Measurements from ENCODE around the gene CAMK2D. TPM values are rescaled to one million over a fixed set of nuclear protein-coding genes. Genes with fewer than 3 reads are reported as not detected.

Gene CAMK2D
- total and polyA plus RNA-seq, 2 donors (not counting 1 experiment from before 2014, with no cell fraction given), result 120 to 262 TPM

DNA sequence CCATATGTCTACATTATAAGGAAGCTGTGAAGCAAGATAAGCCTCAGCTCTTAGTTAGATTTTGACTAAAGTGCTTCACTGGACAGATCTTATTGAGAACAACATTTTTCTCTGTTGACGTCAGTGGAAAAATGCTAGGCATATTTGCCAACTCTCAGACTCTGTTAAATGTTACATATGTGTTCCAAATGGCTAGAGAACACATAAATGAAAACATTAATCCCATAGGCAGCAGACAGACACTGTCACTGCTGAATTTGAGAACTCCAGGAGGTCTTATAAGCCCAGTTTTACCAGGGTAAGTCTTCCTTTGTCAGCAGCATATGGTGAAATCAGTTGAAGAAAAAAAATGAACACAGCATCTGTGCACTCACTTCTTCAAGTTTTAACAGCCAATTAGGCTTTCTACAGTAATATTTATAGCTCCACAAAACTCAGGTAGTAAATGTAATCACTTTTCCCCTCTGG, 186.9 kb downstream of the CAMK2D start:
- Histone ChIP-seq H3K79me2 (ENCODE audit: control insufficient read depth, insufficient read depth, low read length) (peaks cover 22% of the 10 kb centered on the region), H2AFZ (ENCODE audit: low read length) (no peak overlapping the region), H3K27ac (ENCODE audit: insufficient read depth, low read length) (peak overlapping the region; percentile 30), H3K4me1 (ENCODE audit: control insufficient read depth, extremely low read depth, insufficient read depth, low read length) (peaks cover 12% of the 10 kb centered on the region), H3K9ac (ENCODE audit: insufficient read depth, low read length) (no peak overlapping the region), H3K9me3 (ENCODE audit: control insufficient read depth, insufficient read depth, low read depth, low read length) (no peaks in the 10 kb centered on the region), H3K4me3 (replicated peaks in 1 of 4; ENCODE audit: control extremely low read depth in 1 of 4, insufficient read depth in 1 of 4, low read depth in 3 of 4, low read length in 4 of 4) (no peak overlapping the region), H4K20me1 (ENCODE audit: control insufficient read depth, extremely low read depth, insufficient read depth, low read length) (peaks cover 2% of the 10 kb centered on the region), H3K36me3 (ENCODE audit: control insufficient read depth, insufficient read depth, low read length) (no peaks in the 10 kb centered on the region), H3K4me2 (ENCODE audit: extremely low read depth, insufficient read depth, low read length) (peak overlapping the region; percentile 7), H3K27me3 (ENCODE audit: control insufficient read depth, insufficient read depth, low read length) (no peaks in the 10 kb centered on the region)
- peak; percentile 72 to 80 for DNase-seq (ENCODE audit: low read depth in 2 of 2)
- TF ChIP-seq, protein P1, sequence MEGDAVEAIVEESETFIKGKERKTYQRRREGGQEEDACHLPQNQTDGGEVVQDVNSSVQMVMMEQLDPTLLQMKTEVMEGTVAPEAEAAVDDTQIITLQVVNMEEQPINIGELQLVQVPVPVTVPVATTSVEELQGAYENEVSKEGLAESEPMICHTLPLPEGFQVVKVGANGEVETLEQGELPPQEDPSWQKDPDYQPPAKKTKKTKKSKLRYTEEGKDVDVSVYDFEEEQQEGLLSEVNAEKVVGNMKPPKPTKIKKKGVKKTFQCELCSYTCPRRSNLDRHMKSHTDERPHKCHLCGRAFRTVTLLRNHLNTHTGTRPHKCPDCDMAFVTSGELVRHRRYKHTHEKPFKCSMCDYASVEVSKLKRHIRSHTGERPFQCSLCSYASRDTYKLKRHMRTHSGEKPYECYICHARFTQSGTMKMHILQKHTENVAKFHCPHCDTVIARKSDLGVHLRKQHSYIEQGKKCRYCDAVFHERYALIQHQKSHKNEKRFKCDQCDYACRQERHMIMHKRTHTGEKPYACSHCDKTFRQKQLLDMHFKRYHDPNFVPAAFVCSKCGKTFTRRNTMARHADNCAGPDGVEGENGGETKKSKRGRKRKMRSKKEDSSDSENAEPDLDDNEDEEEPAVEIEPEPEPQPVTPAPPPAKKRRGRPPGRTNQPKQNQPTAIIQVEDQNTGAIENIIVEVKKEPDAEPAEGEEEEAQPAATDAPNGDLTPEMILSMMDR (conservative IDR thresholded peaks at IDR 0.05 in 1 of 2, IDR thresholded peaks at IDR 0.05 in 1 of 2; ENCODE audit: low read depth in 1 of 2, low read length in 2 of 2), result no peak
- no peak for TF ChIP-seq EZH2 (IDR thresholded peaks at IDR 0.05; ENCODE audit: low read length, missing control alignments)

DNA sequence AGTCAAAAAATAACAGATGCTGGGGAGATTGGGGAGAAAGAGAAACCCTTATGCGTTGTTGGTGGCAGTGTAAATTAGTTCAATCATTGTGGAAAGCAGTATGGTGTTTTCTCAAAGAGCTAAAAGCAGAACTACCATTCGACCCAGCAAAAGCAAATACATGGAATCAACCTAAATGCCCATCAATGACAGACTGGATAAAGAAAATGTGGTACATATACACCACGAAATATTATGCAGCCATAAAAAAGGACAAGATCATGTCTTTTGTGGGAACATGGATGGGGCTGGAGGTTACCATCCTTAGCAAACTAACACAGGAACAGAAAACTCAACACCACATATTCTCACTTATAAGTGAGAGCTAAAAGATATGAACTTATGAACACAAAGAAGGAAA, 188.9 kb downstream of the CAMK2D start:
- peaks cover 20% of the 10 kb centered on the region for H3K79me2 ChIP-seq (ENCODE audit: control insufficient read depth, insufficient read depth, low read length)
- no peaks in the 10 kb centered on the region for H3K27me3 ChIP-seq (ENCODE audit: control insufficient read depth, insufficient read depth, low read length)
- no peaks in the 10 kb centered on the region for H3K36me3 ChIP-seq (ENCODE audit: control insufficient read depth, insufficient read depth, low read length)
- H3K4me2 ChIP-seq (ENCODE audit: extremely low read depth, insufficient read depth, low read length), result no peak overlapping the region
- H3K9ac ChIP-seq (ENCODE audit: insufficient read depth, low read length), result no peak overlapping the region
- no peak overlapping the region for H3K4me3 ChIP-seq (replicated peaks in 1 of 4; ENCODE audit: control extremely low read depth in 1 of 4, insufficient read depth in 1 of 4, low read depth in 3 of 4, low read length in 4 of 4)
- H2AFZ ChIP-seq (ENCODE audit: low read length), result no peak overlapping the region
- peaks cover 13% of the 10 kb centered on the region for H3K4me1 ChIP-seq (ENCODE audit: control insufficient read depth, extremely low read depth, insufficient read depth, low read length)
- no peaks in the 10 kb centered on the region for H3K9me3 ChIP-seq (ENCODE audit: control insufficient read depth, insufficient read depth, low read depth, low read length)
- H3K27ac ChIP-seq (ENCODE audit: insufficient read depth, low read length), result no peak overlapping the region
- TF ChIP-seq EZH2 (IDR thresholded peaks at IDR 0.05; ENCODE audit: low read length, missing control alignments), result no peak
- TF ChIP-seq, protein P1 (conservative IDR thresholded peaks at IDR 0.05 in 1 of 2, IDR thresholded peaks at IDR 0.05 in 1 of 2; ENCODE audit: low read depth in 1 of 2, low read length in 2 of 2), result no peak
- DNase-seq (ENCODE audit: low read depth in 2 of 2), result no peak
- peaks cover 2% of the 10 kb centered on the region for H4K20me1 ChIP-seq (ENCODE audit: control insufficient read depth, extremely low read depth, insufficient read depth, low read length)

GRCh38 chr4:113566015-113566795, 195.3 kb downstream of the CAMK2D start:
- Histone ChIP-seq H4K20me1 (ENCODE audit: control insufficient read depth, extremely low read depth, insufficient read depth, low read length) (no peaks in the 10 kb centered on the region), H3K4me3 (replicated peaks in 1 of 4; ENCODE audit: control extremely low read depth in 1 of 4, insufficient read depth in 1 of 4, low read depth in 3 of 4, low read length in 4 of 4) (no peak overlapping the region), H3K4me1 (ENCODE audit: control insufficient read depth, extremely low read depth, insufficient read depth, low read length) (peaks cover 7% of the 10 kb centered on the region), H3K27me3 (ENCODE audit: control insufficient read depth, insufficient read depth, low read length) (no peaks in the 10 kb centered on the region), H3K9ac (ENCODE audit: insufficient read depth, low read length) (no peak overlapping the region), H3K4me2 (ENCODE audit: extremely low read depth, insufficient read depth, low read length) (no peak overlapping the region), H3K9me3 (ENCODE audit: control insufficient read depth, insufficient read depth, low read depth, low read length) (no peaks in the 10 kb centered on the region), H2AFZ (ENCODE audit: low read length) (no peak overlapping the region), H3K79me2 (ENCODE audit: control insufficient read depth, insufficient read depth, low read length) (peaks cover 20% of the 10 kb centered on the region), H3K36me3 (ENCODE audit: control insufficient read depth, insufficient read depth, low read length) (no peaks in the 10 kb centered on the region), H3K27ac (ENCODE audit: insufficient read depth, low read length) (no peak overlapping the region)
- DNase-seq (ENCODE audit: low read depth in 2 of 2), result no peak
- TF ChIP-seq EZH2 (IDR thresholded peaks at IDR 0.05; ENCODE audit: low read length, missing control alignments), result no peak
- TF ChIP-seq, protein P1 (conservative IDR thresholded peaks at IDR 0.05 in 1 of 2, IDR thresholded peaks at IDR 0.05 in 1 of 2; ENCODE audit: low read depth in 1 of 2, low read length in 2 of 2), result no peak

Data from fibroblast of lung (primary cell).